Panc1 (cell line): Measurements from ENCODE around the gene HES7. TPM values are rescaled to one million over a fixed set of nuclear protein-coding genes. Genes with fewer than 3 reads are reported as not detected.

ENCODE experiments used
- ATAC-seq: fragments of 200-7000 bp; cut with Tn5 transposase; 2 replicates; pipeline ENCODE4 v1.9.1; 2020; ENCODE audit warnings: mild to moderate bottlenecking, moderate library complexity
- BruUV-seq: library from RNA; stranded (reverse); fragments of 400-500 nt; replicated peaks from 2 replicates; lab custom pipeline; 2021; lab: Mats Ljungman, UMichigan
- CTCF ChIA-PET: fragments of 300-600 bp; sonication (Branson Sonifier 250); formaldehyde crosslinking; loops from one replicate; lab custom pipeline; 2022; ENCODE audit warnings: antibody characterized with exemption; lab: Charles Lee
- POLR2A ChIA-PET: fragments of 300-600 bp; sonication (Branson Sonifier 250); formaldehyde crosslinking; loops from one replicate; lab custom pipeline; 2022; ENCODE audit warnings: antibody characterized with exemption; lab: Charles Lee
- DNase-seq: peaks from one replicate; pipeline ENCODE4 v3.0.0-alpha.2; 2010; ENCODE audit warnings: low read depth, low spot score
- H3K27ac ChIP-seq: 2 replicates; pipeline ENCODE4 v1.5.1; 2011; ENCODE audit warnings: mild to moderate bottlenecking, low read length, inconsistent platforms
- H3K27me3 ChIP-seq: fragments of 200-500 bp; sonication (Bioruptor generic); 2 replicates; pipeline ENCODE4 v1.6.0; 2014; ENCODE audit warnings: low read length, inconsistent platforms; ENCODE audit not compliant: control insufficient read depth, insufficient read depth
- H3K36me3 ChIP-seq: fragments of 200-500 bp; sonication (Bioruptor generic); 2 replicates; pipeline ENCODE4 v1.5.1; 2014; ENCODE audit warnings: inconsistent platforms, mild to moderate bottlenecking, low read length, moderate library complexity; ENCODE audit not compliant: control insufficient read depth, insufficient read depth
- H3K4me1 ChIP-seq: 2 replicates; pipeline ENCODE4 v1.5.1; 2011; ENCODE audit warnings: inconsistent platforms, mild to moderate bottlenecking, low read length, moderate library complexity; ENCODE audit not compliant: control insufficient read depth, insufficient read depth
- H3K4me3 ChIP-seq, 2 experiments: 2 replicates each; pipeline ENCODE4 v1.5.1; 2011 to 2012; ENCODE audit warnings: low read depth in 2 of 2, low read length in 2 of 2, mild to moderate bottlenecking in 2 of 2, inconsistent platforms in 1 of 2, moderate library complexity in 1 of 2
- H3K9me3 ChIP-seq: fragments of 200-500 bp; sonication (Bioruptor generic); 2 replicates; pipeline ENCODE4 v1.5.1; 2014; ENCODE audit warnings: low read depth, mild to moderate bottlenecking, inconsistent platforms, low read length, moderate library complexity; ENCODE audit not compliant: control insufficient read depth, insufficient read depth
- CTCF ChIP-seq: fragments of 450-650 bp; IDR thresholded peaks from 2 replicates; pipeline ENCODE4 v1.5.1; 2017; ENCODE audit warnings: mild to moderate bottlenecking
- POLR2AphosphoS5 ChIP-seq: IDR thresholded peaks from 2 replicates; pipeline ENCODE4 v1.6.1; 2012; ENCODE audit warnings: mild to moderate bottlenecking, low read depth, low read length, moderate library complexity
- REST ChIP-seq, 2 experiments: IDR thresholded peaks; 2 replicates each; pipeline ENCODE4 v1.6.1; 2011 to 2012; ENCODE audit warnings: low read depth in 2 of 2, control low read depth in 1 of 2, low read length in 1 of 2, mild to moderate bottlenecking in 1 of 2, moderate library complexity in 1 of 2; ENCODE audit not compliant: insufficient read depth in 1 of 2
- SIN3A ChIP-seq: IDR thresholded peaks from 2 replicates; pipeline ENCODE4 v1.6.1; 2012; ENCODE audit warnings: low read depth, mild to moderate bottlenecking, low read length, moderate library complexity, borderline replicate concordance; ENCODE audit not compliant: insufficient read depth
- TCF7L2 ChIP-seq: IDR thresholded peaks from 2 replicates; pipeline ENCODE4 v1.6.1; 2011; ENCODE audit warnings: mild to moderate bottlenecking, low read depth, low read length, inconsistent platforms
- in situ Hi-C: cut with HindIII; loops from 2 replicates; pipeline ENCODE4 v1.10.0; 2016; ENCODE audit warnings: low sequenced_read_pairs, low pct_unique_long_range_greater_than_20kb
- intact Hi-C: fragments of 100-400 bp; cut with micrococcal nuclease; formaldehyde crosslinking; loops from one replicate; pipeline ENCODE4 v1.10.0; 2022; ENCODE audit not compliant: unreplicated experiment
- total RNA-seq: library from RNA; stranded (reverse); gene quantifications from one replicate; pipeline ENCODE4 v1.2.1, GENCODE V29; 2021; ENCODE audit not compliant: unreplicated experiment

HES7 gene
- total RNA-seq, 1 experiment from 2014 or later, result 4.0 TPM

- Histone ChIP-seq H3K4me1 (no peaks in the 10 kb centered on the region), H3K36me3 (no peaks in the 10 kb centered on the region), H3K27ac (no peak overlapping the region), H3K4me3 (no peak overlapping the region), H3K27me3 (no peaks in the 10 kb centered on the region), H3K9me3 (no peaks in the 10 kb centered on the region)
- no peak for ATAC-seq
- no TSS peak for BruUV-seq
- in situ Hi-C loops, result no loop called here
- intact Hi-C loops, result no loop called here
- ChIA-PET CTCF (interaction anchor here (0.6 to 0.9 kb wide), 2 partner anchors 50 to 407 kb away, joined by 4 to 5 read pairs; no protein-coding TSS in a partner anchor), POLR2A (interaction anchor here (0.6 kb wide), 1 partner anchor 255 kb away, joined by 10 read pairs; no protein-coding TSS in a partner anchor)
- DNase-seq, result no peak
- peak; percentile 64 for TF ChIP-seq CTCF
- no peak for TF ChIP-seq SIN3A
- TF ChIP-seq POLR2AphosphoS5, result no peak
Measured at GRCh38 chr17:8110456-8110804, 13.5 kb downstream of the HES7 start.

GRCh38 chr17:8109661-8110455 lies 14.0 kb downstream of the HES7 start:
- ChIA-PET CTCF (no interaction called here), POLR2A (no interaction called here)
- intact Hi-C loops, result no loop called here
- Histone ChIP-seq H3K27ac (no peak overlapping the region), H3K36me3 (no peaks in the 10 kb centered on the region), H3K4me3 (no peak overlapping the region), H3K9me3 (no peaks in the 10 kb centered on the region), H3K27me3 (no peaks in the 10 kb centered on the region), H3K4me1 (no peaks in the 10 kb centered on the region)
- DNase-seq (no peak), ATAC-seq (peak; percentile 90)
- BruUV-seq, result no TSS peak
- TF ChIP-seq POLR2AphosphoS5, result no peak
- TF ChIP-seq TCF7L2, result no peak
- no peak for TF ChIP-seq REST (IDR thresholded peaks at IDR 0.05; ENCODE audit: insufficient read depth in 1 of 2, low read depth in 2 of 2, low read length in 1 of 2)
- TF ChIP-seq CTCF, result peak; percentile 91
- TF ChIP-seq SIN3A, result no peak
- in situ Hi-C loops, result no loop called here
